HL-60 (cell line): ENCODE results near the gene TSPEAR.
"Not testable (repeated sequence)": the region's sequence is repeated elsewhere in the genome, so short reads cannot be mapped to it uniquely, and the experiment has no call there.

Source experiments
- DNase-seq, 2 experiments: peaks; one replicate each; pipeline ENCODE4 v3.0.0-alpha.2; 2010 to 2020; ENCODE audit warnings: low read depth in 1 of 2, low spot score in 1 of 2
- H3K27ac ChIP-seq: fragments of 250-450 bp; sonication (Bioruptor Pico); replicated peaks from 2 replicates; pipeline ENCODE4 v1.5.1; 2020; ENCODE audit warnings: mild to moderate bottlenecking, moderate library complexity
- H3K27me3 ChIP-seq: fragments of 250-450 bp; sonication (Bioruptor Pico); 2 replicates; pipeline ENCODE4 v1.5.1; 2021; ENCODE audit warnings: mild to moderate bottlenecking, moderate library complexity; ENCODE audit not compliant: insufficient read depth, poor library complexity, severe bottlenecking
- H3K4me3 ChIP-seq: replicated peaks from 2 replicates; pipeline ENCODE4 v1.5.1; 2011; ENCODE audit warnings: mild to moderate bottlenecking, control low read depth, low read length; ENCODE audit not compliant: insufficient read depth
- CTCF ChIP-seq: IDR thresholded peaks from one replicate; pipeline ENCODE4 v1.5.1; 2011; ENCODE audit warnings: low read length, control low read depth, inconsistent platforms; ENCODE audit not compliant: insufficient read depth
- GABPA ChIP-seq: IDR thresholded peaks from 2 replicates; pipeline ENCODE4 v1.6.1; 2012; ENCODE audit warnings: low read depth
- POLR2AphosphoS5 ChIP-seq: IDR thresholded peaks from 2 replicates; pipeline ENCODE4 v1.6.1; 2012; ENCODE audit warnings: low read depth
- REST ChIP-seq: IDR thresholded peaks from 2 replicates; pipeline ENCODE4 v1.6.1; 2012; ENCODE audit warnings: low read depth; ENCODE audit not compliant: insufficient replicate concordance
- SPI1 ChIP-seq: IDR thresholded peaks from 2 replicates; pipeline ENCODE4 v1.6.1; 2012; ENCODE audit warnings: low read depth, mild to moderate bottlenecking, borderline replicate concordance

The TSPEAR gene

GRCh38 chr21:44552136-44552535 is 159.2 kb downstream of the TSPEAR start:
- Histone ChIP-seq H3K27ac (no peak overlapping the region), H3K4me3 (no peak overlapping the region), H3K27me3 (peaks cover 18% of the 10 kb centered on the region)
- TF ChIP-seq POLR2AphosphoS5 (no peak), SPI1 (no peak), GABPA (no peak), REST (no peak), CTCF (no peak)
- no peak for DNase-seq

- no peak within 1 kb of the TSS for H3K27ac ChIP-seq
- TF ChIP-seq REST: no peak
- no peak for TF ChIP-seq GABPA
- no peak for TF ChIP-seq SPI1
- no peak for TF ChIP-seq POLR2AphosphoS5
- no peak for TF ChIP-seq CTCF
- peaks cover 14% of the 10 kb centered on the region for H3K27me3 ChIP-seq
- no peak for DNase-seq
- H3K4me3 ChIP-seq: no peak within 1 kb of the TSS
Observed at GRCh38 chr21:44551340-44551961, 159.9 kb downstream of the TSPEAR start, which contains the start of gene KRTAP10-2. Gene KRTAP10-2, minus strand, starts transcription at chr21:44551505. Its CDS starts 47 bp downstream, at chr21:44551458.

GRCh38 chr21:44550807-44551206 is 160.6 kb downstream of the TSPEAR start:
- no peak overlapping the region for H3K4me3 ChIP-seq
- H3K27ac ChIP-seq: no peak overlapping the region
- no peak for DNase-seq
- H3K27me3 ChIP-seq: peaks cover 14% of the 10 kb centered on the region
- TF ChIP-seq SPI1: no peak
- TF ChIP-seq REST: no peak
- TF ChIP-seq CTCF: no peak

GRCh38 chr21:44550285-44550684 is 161.1 kb downstream of the TSPEAR start:
- not testable (repeated sequence) for DNase-seq, H3K27ac ChIP-seq
- H3K27me3 ChIP-seq: peaks cover 14% of the 10 kb centered on the region

More at GRCh38 chr21:44550285-44550684, 161.1 kb downstream of the TSPEAR start:
- H3K4me3 ChIP-seq: not testable (repeated sequence)
